ENCODE results near the gene EEF1AKMT1.

DNA sequence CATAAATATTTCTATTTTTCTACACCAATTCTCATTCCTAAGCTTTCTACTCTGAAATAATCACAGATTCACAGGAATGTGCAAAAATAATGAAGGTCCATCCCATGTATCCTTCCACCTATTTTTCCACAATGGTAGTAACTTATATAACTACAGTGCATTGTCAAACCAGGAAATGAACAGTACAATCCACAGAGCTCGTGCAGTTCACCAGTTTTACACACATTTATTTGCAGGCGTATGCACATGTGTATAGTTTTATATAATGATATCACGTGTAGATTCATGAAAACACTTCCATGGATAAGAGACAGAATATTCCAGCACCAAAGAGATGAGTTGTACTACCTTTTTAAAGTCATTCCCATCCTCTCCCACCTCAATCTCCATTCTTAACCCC, 12.9 kb downstream of the EEF1AKMT1 start:
- TF ChIP-seq CBX5 (IDR thresholded peaks at IDR 0.05; ENCODE audit: low read depth) (no peak), EZH2 (IDR thresholded peaks at IDR 0.05; ENCODE audit: borderline replicate concordance, control insufficient read depth, low read depth, low read length) (no peak), POLR2AphosphoS5 (IDR thresholded peaks at IDR 0.05; ENCODE audit: low read length) (no peak), TCF7 (IDR thresholded peaks at IDR 0.05; ENCODE audit: borderline replicate concordance) (no peak), SP1 (IDR thresholded peaks at IDR 0.05; ENCODE audit: low read depth, low read length) (no peak), BHLHE40 (IDR thresholded peaks at IDR 0.05; ENCODE audit: borderline replicate concordance in 1 of 2, low read depth in 2 of 2, low read length in 1 of 2) (no peak), HDGF (IDR thresholded peaks at IDR 0.05) (no peak), CEBPB (IDR thresholded peaks at IDR 0.05; ENCODE audit: borderline replicate concordance in 1 of 2, low read depth in 2 of 2, low read length in 2 of 2) (no peak), GABPA (IDR thresholded peaks at IDR 0.05; ENCODE audit: low read depth) (no peak), TCF12 (IDR thresholded peaks at IDR 0.05; ENCODE audit: low read depth, low read length) (no peak), POLR2A (IDR thresholded peaks at IDR 0.05; ENCODE audit: low read depth, low read length) (no peak)
- TF ChIP-seq, protein P1, sequence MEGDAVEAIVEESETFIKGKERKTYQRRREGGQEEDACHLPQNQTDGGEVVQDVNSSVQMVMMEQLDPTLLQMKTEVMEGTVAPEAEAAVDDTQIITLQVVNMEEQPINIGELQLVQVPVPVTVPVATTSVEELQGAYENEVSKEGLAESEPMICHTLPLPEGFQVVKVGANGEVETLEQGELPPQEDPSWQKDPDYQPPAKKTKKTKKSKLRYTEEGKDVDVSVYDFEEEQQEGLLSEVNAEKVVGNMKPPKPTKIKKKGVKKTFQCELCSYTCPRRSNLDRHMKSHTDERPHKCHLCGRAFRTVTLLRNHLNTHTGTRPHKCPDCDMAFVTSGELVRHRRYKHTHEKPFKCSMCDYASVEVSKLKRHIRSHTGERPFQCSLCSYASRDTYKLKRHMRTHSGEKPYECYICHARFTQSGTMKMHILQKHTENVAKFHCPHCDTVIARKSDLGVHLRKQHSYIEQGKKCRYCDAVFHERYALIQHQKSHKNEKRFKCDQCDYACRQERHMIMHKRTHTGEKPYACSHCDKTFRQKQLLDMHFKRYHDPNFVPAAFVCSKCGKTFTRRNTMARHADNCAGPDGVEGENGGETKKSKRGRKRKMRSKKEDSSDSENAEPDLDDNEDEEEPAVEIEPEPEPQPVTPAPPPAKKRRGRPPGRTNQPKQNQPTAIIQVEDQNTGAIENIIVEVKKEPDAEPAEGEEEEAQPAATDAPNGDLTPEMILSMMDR (IDR thresholded peaks at IDR 0.05 in 2 of 3, conservative IDR thresholded peaks at IDR 0.05 in 1 of 3; ENCODE audit: control insufficient read depth in 2 of 3, extremely low read depth in 1 of 3, insufficient read depth in 1 of 3, low read depth in 3 of 3, low read length in 3 of 3), result no peak

All from GM12878 (cell line).